ENCODE results near the gene FBXL7. TPM values are rescaled to one million over a fixed set of nuclear protein-coding genes. Genes with fewer than 3 reads are reported as not detected.

Gene FBXL7
- total and polyA plus RNA-seq, 9 of the 15 experiments (the other 6 are each of a cell fraction or from before 2014, with no cell fraction given), result 0.04 to 0.08 TPM; not detected in 7

DNA sequence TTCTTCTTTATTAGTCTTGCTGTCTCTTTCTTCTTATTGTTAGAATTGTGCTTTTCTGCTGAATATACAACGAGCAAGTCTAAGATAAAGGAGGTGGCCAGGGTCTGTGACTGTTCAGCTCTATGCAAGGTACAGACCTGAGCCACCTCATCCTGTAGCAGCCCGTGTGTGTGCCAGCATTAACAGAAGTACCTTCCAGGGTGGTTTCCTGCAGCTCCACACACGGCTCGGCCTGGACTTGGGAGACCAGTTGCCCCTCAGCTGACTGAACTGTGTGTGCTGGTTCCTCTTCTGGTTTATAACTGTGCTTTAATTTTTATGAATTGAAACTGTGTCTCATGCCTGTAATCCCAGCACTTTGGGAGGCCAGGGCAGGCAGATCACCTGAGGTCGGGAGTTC, 70.5 kb downstream of the FBXL7 start:
- 0% methylated on average over 5 of the region's 5 CpGs for WGBS (ENCODE audit: insufficient coverage, low coverage, missing lambda C conversion rate)
- no peak overlapping the region for H2AFZ ChIP-seq (ENCODE audit: low read depth, low read length)

More for the DNA sequence above, 70.5 kb downstream of the FBXL7 start:
- TF ChIP-seq, protein P1, sequence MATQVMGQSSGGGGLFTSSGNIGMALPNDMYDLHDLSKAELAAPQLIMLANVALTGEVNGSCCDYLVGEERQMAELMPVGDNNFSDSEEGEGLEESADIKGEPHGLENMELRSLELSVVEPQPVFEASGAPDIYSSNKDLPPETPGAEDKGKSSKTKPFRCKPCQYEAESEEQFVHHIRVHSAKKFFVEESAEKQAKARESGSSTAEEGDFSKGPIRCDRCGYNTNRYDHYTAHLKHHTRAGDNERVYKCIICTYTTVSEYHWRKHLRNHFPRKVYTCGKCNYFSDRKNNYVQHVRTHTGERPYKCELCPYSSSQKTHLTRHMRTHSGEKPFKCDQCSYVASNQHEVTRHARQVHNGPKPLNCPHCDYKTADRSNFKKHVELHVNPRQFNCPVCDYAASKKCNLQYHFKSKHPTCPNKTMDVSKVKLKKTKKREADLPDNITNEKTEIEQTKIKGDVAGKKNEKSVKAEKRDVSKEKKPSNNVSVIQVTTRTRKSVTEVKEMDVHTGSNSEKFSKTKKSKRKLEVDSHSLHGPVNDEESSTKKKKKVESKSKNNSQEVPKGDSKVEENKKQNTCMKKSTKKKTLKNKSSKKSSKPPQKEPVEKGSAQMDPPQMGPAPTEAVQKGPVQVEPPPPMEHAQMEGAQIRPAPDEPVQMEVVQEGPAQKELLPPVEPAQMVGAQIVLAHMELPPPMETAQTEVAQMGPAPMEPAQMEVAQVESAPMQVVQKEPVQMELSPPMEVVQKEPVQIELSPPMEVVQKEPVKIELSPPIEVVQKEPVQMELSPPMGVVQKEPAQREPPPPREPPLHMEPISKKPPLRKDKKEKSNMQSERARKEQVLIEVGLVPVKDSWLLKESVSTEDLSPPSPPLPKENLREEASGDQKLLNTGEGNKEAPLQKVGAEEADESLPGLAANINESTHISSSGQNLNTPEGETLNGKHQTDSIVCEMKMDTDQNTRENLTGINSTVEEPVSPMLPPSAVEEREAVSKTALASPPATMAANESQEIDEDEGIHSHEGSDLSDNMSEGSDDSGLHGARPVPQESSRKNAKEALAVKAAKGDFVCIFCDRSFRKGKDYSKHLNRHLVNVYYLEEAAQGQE (IDR thresholded peaks at IDR 0.05; ENCODE audit: borderline replicate concordance), result no peak
- TF ChIP-seq, protein P1 (CRISPR knock-in tag; IDR thresholded peaks at IDR 0.05; ENCODE audit: low read depth), result no peak
- no peak for TF ChIP-seq PCBP2 (IDR thresholded peaks at IDR 0.05; ENCODE audit: low read depth, low read length, poor library complexity, severe bottlenecking)
- no peak for TF ChIP-seq HCFC1 (IDR thresholded peaks at IDR 0.05; ENCODE audit: low read depth, low read length)
- no TSS peak for BruUV-seq (replicated peaks)
- in situ Hi-C loops (cut with MboI), result no loop called here
- no peak overlapping the region for H3K4me2 ChIP-seq (ENCODE audit: insufficient read depth, low read length)
- no peak overlapping the region for H3K4me3 ChIP-seq
- H3K79me2 ChIP-seq (ENCODE audit: control insufficient read depth, insufficient read depth, low read length), result no peaks in the 10 kb centered on the region
- H3K9me3 ChIP-seq (replicated peaks; ENCODE audit: control insufficient read depth, insufficient read depth, low read depth, low read length), result no peaks in the 10 kb centered on the region
- FAIRE-seq (no peak), DNase-seq (ENCODE audit: extremely low read depth in 1 of 4, low spot score in 3 of 4) (no peak), ATAC-seq (no peak)
- no peaks in the 10 kb centered on the region for H4K20me1 ChIP-seq (replicated peaks; ENCODE audit: control insufficient read depth, insufficient read depth, low read length)
- no peaks in the 10 kb centered on the region for H3K27me3 ChIP-seq (ENCODE audit: control insufficient read depth in 2 of 2, insufficient read depth in 2 of 2, low read length in 2 of 2)
- H3K9ac ChIP-seq (ENCODE audit: insufficient read depth in 1 of 2, low read depth in 2 of 2, low read length in 2 of 2), result no peak overlapping the region
- H3K9me1 ChIP-seq (ENCODE audit: control insufficient read depth, insufficient read depth, low read length), result no peaks in the 10 kb centered on the region
- H3K4me1 ChIP-seq (replicated peaks in 1 of 2; ENCODE audit: control insufficient read depth in 2 of 2, insufficient read depth in 2 of 2, low read length in 2 of 2), result no peaks in the 10 kb centered on the region
- intact Hi-C loops (cut with micrococcal nuclease), result no loop called here
- CTCF ChIA-PET (ENCODE audit: low intra/inter-chr PET ratio), result no interaction called here
- H3K27ac ChIP-seq (ENCODE audit: extremely low read depth, low read depth, low read length), result no peak overlapping the region
- no peaks in the 10 kb centered on the region for H3K36me3 ChIP-seq (ENCODE audit: control insufficient read depth, insufficient read depth, low read length)
- POLR2A ChIA-PET, result no interaction called here

All from K562 (cell line).